Testis (tissue), 2 donors: ENCODE measurements around the gene BOLA3.

Experiments used
- POLR2A ChIP-seq: fragments of 450-650 bp; IDR thresholded peaks from one replicate; pipeline ENCODE4 v1.6.1; 2017; ENCODE audit warnings: antibody characterized with exemption, mild to moderate bottlenecking, moderate library complexity
- TF ChIP-seq, protein P1 (sequence below), 3 experiments: fragments of 450-650 bp in 2 of 3; fragments of 200-600 bp in 1 of 3; sonication (generic) in 1 of 3; IDR thresholded peaks; one replicate each; pipeline ENCODE4 v1.5.1; 2016 to 2019; ENCODE audit warnings: antibody characterized with exemption in 3 of 3, mild to moderate bottlenecking in 2 of 3, moderate library complexity in 1 of 3

- TF ChIP-seq, protein P1, sequence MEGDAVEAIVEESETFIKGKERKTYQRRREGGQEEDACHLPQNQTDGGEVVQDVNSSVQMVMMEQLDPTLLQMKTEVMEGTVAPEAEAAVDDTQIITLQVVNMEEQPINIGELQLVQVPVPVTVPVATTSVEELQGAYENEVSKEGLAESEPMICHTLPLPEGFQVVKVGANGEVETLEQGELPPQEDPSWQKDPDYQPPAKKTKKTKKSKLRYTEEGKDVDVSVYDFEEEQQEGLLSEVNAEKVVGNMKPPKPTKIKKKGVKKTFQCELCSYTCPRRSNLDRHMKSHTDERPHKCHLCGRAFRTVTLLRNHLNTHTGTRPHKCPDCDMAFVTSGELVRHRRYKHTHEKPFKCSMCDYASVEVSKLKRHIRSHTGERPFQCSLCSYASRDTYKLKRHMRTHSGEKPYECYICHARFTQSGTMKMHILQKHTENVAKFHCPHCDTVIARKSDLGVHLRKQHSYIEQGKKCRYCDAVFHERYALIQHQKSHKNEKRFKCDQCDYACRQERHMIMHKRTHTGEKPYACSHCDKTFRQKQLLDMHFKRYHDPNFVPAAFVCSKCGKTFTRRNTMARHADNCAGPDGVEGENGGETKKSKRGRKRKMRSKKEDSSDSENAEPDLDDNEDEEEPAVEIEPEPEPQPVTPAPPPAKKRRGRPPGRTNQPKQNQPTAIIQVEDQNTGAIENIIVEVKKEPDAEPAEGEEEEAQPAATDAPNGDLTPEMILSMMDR (IDR thresholded peaks at IDR 0.05) = no peak
- TF ChIP-seq POLR2A = no peak
Observed at GRCh38 chr2:74142340-74142739, 5.4 kb downstream of the BOLA3 start.
